Colonic mucosa (tissue), 4 donors: ENCODE results near the gene ANKRD13D. TPM values are rescaled to one million over a fixed set of nuclear protein-coding genes. Genes with fewer than 3 reads are reported as not detected.

Experiments used
- DNase-seq: peaks from one replicate; pipeline ENCODE4 v3.0.0-alpha.2; 2020
- H3K27ac ChIP-seq: fragments of 200-600 bp; one replicate; pipeline ENCODE4 v1.8.0; 2021
- H3K27me3 ChIP-seq: fragments of 200-600 bp; one replicate; pipeline ENCODE4 v1.8.0; 2021
- H3K36me3 ChIP-seq: fragments of 200-600 bp; one replicate; pipeline ENCODE4 v1.8.0; 2021
- H3K4me1 ChIP-seq: fragments of 200-600 bp; one replicate; pipeline ENCODE4 v1.8.0; 2021; ENCODE audit warnings: mild to moderate bottlenecking
- H3K4me3 ChIP-seq: fragments of 200-600 bp; one replicate; pipeline ENCODE4 v1.8.0; 2021
- H3K9ac ChIP-seq, 2 donors: one replicate each; pipeline ENCODE4 v1.7.0; 2013; ENCODE audit warnings: control low read depth in 2 of 2, low read depth in 2 of 2, low read length in 2 of 2
- H3K9me3 ChIP-seq: fragments of 200-600 bp; one replicate; pipeline ENCODE4 v1.8.0; 2021
- intact Hi-C: fragments of 100-400 bp; cut with DNase I; formaldehyde crosslinking; loops from one replicate; pipeline ENCODE4 v1.14.1; 2022
- total RNA-seq, 2 donors: library from RNA; stranded (reverse); fragmentation: NEBNext Ultra II Directional in 1 of 2; extraction: Animal tissue kit (Norgen Biotek cat#: 25700) in 1 of 2; gene quantifications; one replicate each; pipeline ENCODE4 v1.2.1, GENCODE V29; 2021
- TF ChIP-seq, protein P1 (sequence below): fragments of 200-600 bp; IDR thresholded peaks from one replicate; pipeline ENCODE4 v1.8.0; 2022; ENCODE audit warnings: antibody characterized with exemption, mild to moderate bottlenecking
- donor health status: healthy.
- donor health status: DM: no; HTN: no; CAD: no.
- donor health status: DM: no; HTN: no; CAD: no.

Gene ANKRD13D
- total RNA-seq, 2 donors from 2014 or later, result 18.8 to 39.5 TPM

GRCh38 chr11:67272327-67273259 is 16.5 kb upstream of the ANKRD13D start:
- intact Hi-C loops, result no loop called here
- H3K4me3 ChIP-seq, result no peak overlapping the region
- H3K9ac ChIP-seq, result peak overlapping the region; percentile 40 to 95
- H3K4me1 ChIP-seq, result peaks cover 57% of the 10 kb centered on the region
- H3K36me3 ChIP-seq, result peaks cover 4% of the 10 kb centered on the region
- H3K9me3 ChIP-seq, result no peaks in the 10 kb centered on the region
- peak overlapping the region; percentile 84 for H3K27ac ChIP-seq
- no peaks in the 10 kb centered on the region for H3K27me3 ChIP-seq
- no peak for DNase-seq
- TF ChIP-seq, protein P1, sequence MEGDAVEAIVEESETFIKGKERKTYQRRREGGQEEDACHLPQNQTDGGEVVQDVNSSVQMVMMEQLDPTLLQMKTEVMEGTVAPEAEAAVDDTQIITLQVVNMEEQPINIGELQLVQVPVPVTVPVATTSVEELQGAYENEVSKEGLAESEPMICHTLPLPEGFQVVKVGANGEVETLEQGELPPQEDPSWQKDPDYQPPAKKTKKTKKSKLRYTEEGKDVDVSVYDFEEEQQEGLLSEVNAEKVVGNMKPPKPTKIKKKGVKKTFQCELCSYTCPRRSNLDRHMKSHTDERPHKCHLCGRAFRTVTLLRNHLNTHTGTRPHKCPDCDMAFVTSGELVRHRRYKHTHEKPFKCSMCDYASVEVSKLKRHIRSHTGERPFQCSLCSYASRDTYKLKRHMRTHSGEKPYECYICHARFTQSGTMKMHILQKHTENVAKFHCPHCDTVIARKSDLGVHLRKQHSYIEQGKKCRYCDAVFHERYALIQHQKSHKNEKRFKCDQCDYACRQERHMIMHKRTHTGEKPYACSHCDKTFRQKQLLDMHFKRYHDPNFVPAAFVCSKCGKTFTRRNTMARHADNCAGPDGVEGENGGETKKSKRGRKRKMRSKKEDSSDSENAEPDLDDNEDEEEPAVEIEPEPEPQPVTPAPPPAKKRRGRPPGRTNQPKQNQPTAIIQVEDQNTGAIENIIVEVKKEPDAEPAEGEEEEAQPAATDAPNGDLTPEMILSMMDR, result no peak

DNA sequence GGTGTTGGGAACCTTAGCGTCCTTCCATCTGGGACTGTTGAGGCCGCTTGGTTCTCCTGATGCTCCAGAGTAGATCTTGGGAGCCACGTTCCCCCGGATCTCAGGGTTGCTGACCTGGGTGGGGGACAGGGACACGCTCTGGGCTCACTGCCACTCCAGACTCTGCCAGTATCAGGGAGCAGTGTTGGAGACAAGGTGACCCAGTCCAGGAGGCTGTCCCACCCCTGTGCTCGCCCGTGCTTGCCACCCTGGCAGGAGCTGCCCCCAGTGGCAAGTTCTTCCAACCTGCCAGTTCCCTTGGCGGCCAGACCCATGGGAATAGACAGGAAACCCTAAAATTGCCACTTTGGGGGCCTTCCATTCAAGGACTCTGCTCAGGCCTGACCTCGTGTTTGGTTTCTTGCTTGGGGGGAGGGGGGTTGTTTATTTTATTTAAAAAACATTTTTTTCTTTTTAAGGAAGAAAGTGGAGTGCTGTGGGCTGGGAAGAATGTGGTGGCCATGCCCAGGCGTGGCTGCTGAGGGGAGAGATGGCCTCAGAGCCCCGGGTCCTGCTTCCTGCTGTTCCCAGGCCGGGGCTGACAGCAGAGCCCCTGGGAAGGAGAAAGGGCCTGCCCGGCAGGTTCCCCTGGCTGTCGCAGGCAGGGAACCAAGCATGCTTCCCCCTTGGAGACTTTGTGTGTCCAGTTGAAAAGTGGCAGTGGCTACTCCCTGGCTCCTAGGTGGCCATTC is 15.7 kb upstream of the ANKRD13D start:
- DNase-seq, result no peak
- peaks cover 4% of the 10 kb centered on the region for H3K36me3 ChIP-seq
- no peaks in the 10 kb centered on the region for H3K27me3 ChIP-seq
- no peaks in the 10 kb centered on the region for H3K9me3 ChIP-seq
- H3K4me1 ChIP-seq, result peaks cover 57% of the 10 kb centered on the region
- no peak overlapping the region for H3K4me3 ChIP-seq
- TF ChIP-seq, protein P1, result no peak
- intact Hi-C loops, result no loop called here
- H3K9ac ChIP-seq, result peak overlapping the region in 1 of 2 donors; percentile 95
- peak overlapping the region; percentile 84 for H3K27ac ChIP-seq

DNA sequence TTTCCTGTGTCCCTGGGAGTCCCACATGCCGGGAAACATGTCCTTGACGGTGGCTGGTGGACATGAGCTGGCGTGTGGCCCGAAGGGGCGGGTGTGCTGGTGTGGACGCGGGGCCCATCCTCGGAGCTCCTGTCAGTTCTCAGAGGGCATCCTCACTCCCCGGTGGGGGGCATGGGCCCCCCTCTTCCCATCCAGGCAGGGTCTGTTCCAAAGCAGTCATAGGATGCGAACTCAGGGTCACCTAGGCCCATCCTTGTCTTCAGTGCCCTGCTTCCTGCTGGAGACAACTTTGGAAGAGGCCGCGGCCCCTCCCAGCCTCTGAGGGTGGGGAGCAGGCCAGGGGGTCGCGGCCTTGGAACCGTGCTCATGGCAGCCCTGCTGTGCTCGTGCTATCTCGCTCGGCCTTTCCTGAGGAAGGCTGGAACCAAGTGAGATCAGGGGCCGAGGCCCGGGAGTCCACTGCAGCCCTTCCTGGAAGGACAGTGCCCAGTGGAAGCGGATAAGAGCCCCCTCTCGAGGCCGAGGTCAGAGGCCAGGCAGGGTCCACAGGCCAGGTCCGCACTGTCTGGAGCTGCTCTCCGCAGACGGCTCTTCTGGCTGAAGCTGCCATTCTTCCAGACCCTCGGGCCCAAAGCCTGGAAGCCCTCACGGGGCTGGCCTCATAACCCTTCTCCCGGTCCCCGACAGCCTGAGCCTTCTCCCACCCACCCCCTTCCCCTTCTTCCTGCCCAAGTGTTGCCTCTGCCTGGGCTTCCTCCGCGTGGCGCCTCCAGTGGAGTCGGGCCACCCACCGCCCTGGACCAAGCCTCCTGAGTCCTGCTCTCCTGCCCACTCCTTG is 14.1 kb upstream of the ANKRD13D start:
- Histone ChIP-seq H3K9me3 (no peaks in the 10 kb centered on the region), H3K4me3 (no peak overlapping the region)
- intact Hi-C loops, result no loop called here

GRCh38 chr11:67275606-67276409 is 13.3 kb upstream of the ANKRD13D start:
- Histone ChIP-seq H3K4me3 (no peak overlapping the region), H3K9me3 (no peaks in the 10 kb centered on the region), H3K36me3 (peaks cover 21% of the 10 kb centered on the region), H3K27me3 (no peaks in the 10 kb centered on the region), H3K9ac (peak overlapping the region; percentile 29 to 94), H3K27ac (peak overlapping the region; percentile 86), H3K4me1 (peaks cover 40% of the 10 kb centered on the region)
- no peak for DNase-seq
- intact Hi-C loops, result no loop called here
- TF ChIP-seq, protein P1, result no peak

More for the DNA sequence above, 14.1 kb upstream of the ANKRD13D start:
- H3K27me3 ChIP-seq, result no peaks in the 10 kb centered on the region
- H3K27ac ChIP-seq, result peak overlapping the region; percentile 86
- TF ChIP-seq, protein P1, result no peak
- H3K4me1 ChIP-seq, result peaks cover 48% of the 10 kb centered on the region
- peak overlapping the region; percentile 16 to 94 for H3K9ac ChIP-seq
- DNase-seq, result no peak
- H3K36me3 ChIP-seq, result peaks cover 15% of the 10 kb centered on the region
